HepG2 (cell line): ENCODE measurements around the gene HS6ST1.

ENCODE experiments used
- ADNP ChIP-seq: sonication (generic); formaldehyde crosslinking; IDR thresholded peaks from 2 replicates; pipeline ENCODE4 v1.4.0; 2020; ENCODE audit warnings: missing genetic modification reagents
- ESRRA ChIP-seq: sonication (generic); formaldehyde crosslinking; IDR thresholded peaks from 2 replicates; pipeline ENCODE4 v1.5.1; 2020; ENCODE audit warnings: mild to moderate bottlenecking, low read depth, missing genetic modification reagents
- FOXA1 ChIP-seq, 2 experiments: fragments of 450-650 bp in 1 of 2; sonication (generic) in 1 of 2; formaldehyde crosslinking in 1 of 2; IDR thresholded peaks; 2 replicates each; pipeline versions ENCODE4 v1.4.0 to v1.6.1; 2016 to 2020; ENCODE audit warnings: missing genetic modification reagents in 1 of 2
- SUZ12 ChIP-seq: fragments of 150-350 bp; IDR thresholded peaks from 2 replicates; pipeline ENCODE4 v1.6.1; 2014; ENCODE audit warnings: low read depth, low read length
- TAF15 ChIP-seq: fragments of 200-400 bp; formaldehyde crosslinking; IDR thresholded peaks from one replicate; pipeline ENCODE4 v1.6.1; 2018; ENCODE audit warnings: mild to moderate bottlenecking, low read depth, low read length; ENCODE audit not compliant: poor library complexity, severe bottlenecking
- ZBTB8A ChIP-seq: sonication (generic); formaldehyde crosslinking; IDR thresholded peaks from 2 replicates; pipeline ENCODE4 v1.4.0; 2020; ENCODE audit warnings: mild to moderate bottlenecking, low read depth, missing genetic modification reagents, borderline replicate concordance
- ZNF607 ChIP-seq: sonication (generic); formaldehyde crosslinking; IDR thresholded peaks from 2 replicates; pipeline ENCODE4 v1.5.1; 2020; ENCODE audit warnings: missing genetic modification reagents, mild to moderate bottlenecking, borderline replicate concordance
- ZNF772 ChIP-seq: sonication (generic); formaldehyde crosslinking; IDR thresholded peaks from 2 replicates; pipeline ENCODE4 v1.5.0; 2020; ENCODE audit warnings: mild to moderate bottlenecking, missing genetic modification reagents
- TF ChIP-seq, protein P1 (sequence below): sonication (generic); formaldehyde crosslinking; IDR thresholded peaks from 2 replicates; pipeline ENCODE4 v1.5.0; 2020; ENCODE audit warnings: mild to moderate bottlenecking, missing genetic modification reagents, moderate library complexity
- TF ChIP-seq, protein P2 (sequence below): sonication (generic); formaldehyde crosslinking; IDR thresholded peaks from 2 replicates; pipeline ENCODE4 v1.4.0; 2020; ENCODE audit warnings: missing genetic modification reagents

DNA sequence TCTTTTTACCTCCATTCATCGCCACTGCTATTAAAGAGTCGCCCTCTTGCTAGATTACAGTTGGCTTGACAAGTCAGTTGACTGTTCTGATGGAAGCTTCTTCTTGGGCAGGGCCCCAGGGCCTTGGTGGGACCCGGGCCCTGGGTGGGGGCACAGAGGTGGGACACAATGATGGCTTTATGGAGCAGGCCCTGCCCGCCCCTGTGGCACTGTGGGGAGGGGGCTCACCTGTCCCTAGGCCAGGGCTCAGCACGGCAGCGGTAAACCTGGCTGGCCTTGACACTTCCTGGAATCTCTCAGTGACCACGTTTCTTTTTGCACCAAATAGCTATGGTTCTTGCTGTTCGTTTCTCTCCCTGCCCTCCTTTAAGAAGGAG lies 4.9 kb upstream of the HS6ST1 start:
- TF ChIP-seq SUZ12 (no peak), ESRRA (CRISPR knock-in tag) (no peak), FOXA1 (IDR thresholded peaks at IDR 0.05) (no peak), FOXA1 (CRISPR knock-in tag; IDR thresholded peaks at IDR 0.05) (no peak), ADNP (CRISPR knock-in tag) (no peak), ZBTB8A (CRISPR knock-in tag) (no peak), ZNF772 (CRISPR knock-in tag) (no peak), TAF15 (no peak), ZNF607 (CRISPR knock-in tag) (no peak)
- TF ChIP-seq, protein P1, sequence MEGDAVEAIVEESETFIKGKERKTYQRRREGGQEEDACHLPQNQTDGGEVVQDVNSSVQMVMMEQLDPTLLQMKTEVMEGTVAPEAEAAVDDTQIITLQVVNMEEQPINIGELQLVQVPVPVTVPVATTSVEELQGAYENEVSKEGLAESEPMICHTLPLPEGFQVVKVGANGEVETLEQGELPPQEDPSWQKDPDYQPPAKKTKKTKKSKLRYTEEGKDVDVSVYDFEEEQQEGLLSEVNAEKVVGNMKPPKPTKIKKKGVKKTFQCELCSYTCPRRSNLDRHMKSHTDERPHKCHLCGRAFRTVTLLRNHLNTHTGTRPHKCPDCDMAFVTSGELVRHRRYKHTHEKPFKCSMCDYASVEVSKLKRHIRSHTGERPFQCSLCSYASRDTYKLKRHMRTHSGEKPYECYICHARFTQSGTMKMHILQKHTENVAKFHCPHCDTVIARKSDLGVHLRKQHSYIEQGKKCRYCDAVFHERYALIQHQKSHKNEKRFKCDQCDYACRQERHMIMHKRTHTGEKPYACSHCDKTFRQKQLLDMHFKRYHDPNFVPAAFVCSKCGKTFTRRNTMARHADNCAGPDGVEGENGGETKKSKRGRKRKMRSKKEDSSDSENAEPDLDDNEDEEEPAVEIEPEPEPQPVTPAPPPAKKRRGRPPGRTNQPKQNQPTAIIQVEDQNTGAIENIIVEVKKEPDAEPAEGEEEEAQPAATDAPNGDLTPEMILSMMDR: no peak
- TF ChIP-seq, protein P2, sequence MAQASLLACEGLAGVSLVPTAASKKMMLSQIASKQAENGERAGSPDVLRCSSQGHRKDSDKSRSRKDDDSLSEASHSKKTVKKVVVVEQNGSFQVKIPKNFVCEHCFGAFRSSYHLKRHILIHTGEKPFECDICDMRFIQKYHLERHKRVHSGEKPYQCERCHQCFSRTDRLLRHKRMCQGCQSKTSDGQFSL (CRISPR knock-in tag): no peak
